ENCODE results near the gene KIAA0319L.
A peak's percentile ranks its signal among the peaks of the same experiment; 100 is the strongest.

Gene KIAA0319L

GRCh38 chr1:35554266-35555211, 2.7 kb downstream of the KIAA0319L start:
- Histone ChIP-seq H3K27me3 (ENCODE audit: insufficient read depth, low read length) (no peaks in the 10 kb centered on the region), H3K4me3 (ENCODE audit: low read length) (peak overlapping the region; percentile 91), H3K9me3 (ENCODE audit: insufficient read depth, low read depth, low read length) (no peaks in the 10 kb centered on the region), H3K4me1 (ENCODE audit: insufficient read depth, low read length) (peaks cover 32% of the 10 kb centered on the region), H3K27ac (ENCODE audit: low read depth, low read length) (peak overlapping the region; percentile 95), H3K9ac (ENCODE audit: low read depth, low read length) (peak overlapping the region; percentile 68), H3K36me3 (ENCODE audit: insufficient read depth, low read length) (peaks cover 43% of the 10 kb centered on the region)
- WGBS, result 24% methylated on average over 7 of the region's 7 CpGs

- WGBS, result 60% methylated on average over 1 of the region's 2 CpGs
- no peaks in the 10 kb centered on the region for H3K9me3 ChIP-seq (ENCODE audit: insufficient read depth, low read depth, low read length)
- H3K27ac ChIP-seq (ENCODE audit: low read depth, low read length), result peak overlapping the region; percentile 95
- H3K4me1 ChIP-seq (ENCODE audit: insufficient read depth, low read length), result peaks cover 32% of the 10 kb centered on the region
- H3K27me3 ChIP-seq (ENCODE audit: insufficient read depth, low read length), result no peaks in the 10 kb centered on the region
- peaks cover 50% of the 10 kb centered on the region for H3K36me3 ChIP-seq (ENCODE audit: insufficient read depth, low read length)
- H3K4me3 ChIP-seq (ENCODE audit: low read length), result peak overlapping the region; percentile 91
- peak overlapping the region; percentile 68 for H3K9ac ChIP-seq (ENCODE audit: low read depth, low read length)
Observed at GRCh38 chr1:35553851-35554250, 3.4 kb downstream of the KIAA0319L start.

- no peak overlapping the region for H3K9ac ChIP-seq (ENCODE audit: low read depth, low read length)
- no peaks in the 10 kb centered on the region for H3K27me3 ChIP-seq (ENCODE audit: insufficient read depth, low read length)
- no peak overlapping the region for H3K27ac ChIP-seq (ENCODE audit: low read depth, low read length)
- peaks cover 75% of the 10 kb centered on the region for H3K36me3 ChIP-seq (ENCODE audit: insufficient read depth, low read length)
- 90% methylated on average over 1 of the region's 1 CpG for WGBS
- H3K9me3 ChIP-seq (ENCODE audit: insufficient read depth, low read depth, low read length), result no peaks in the 10 kb centered on the region
- no peaks in the 10 kb centered on the region for H3K4me1 ChIP-seq (ENCODE audit: insufficient read depth, low read length)
- no peak overlapping the region for H3K4me3 ChIP-seq (ENCODE audit: low read length)
Observed at GRCh38 chr1:35546614-35547013, 10.6 kb downstream of the KIAA0319L start.

DNA sequence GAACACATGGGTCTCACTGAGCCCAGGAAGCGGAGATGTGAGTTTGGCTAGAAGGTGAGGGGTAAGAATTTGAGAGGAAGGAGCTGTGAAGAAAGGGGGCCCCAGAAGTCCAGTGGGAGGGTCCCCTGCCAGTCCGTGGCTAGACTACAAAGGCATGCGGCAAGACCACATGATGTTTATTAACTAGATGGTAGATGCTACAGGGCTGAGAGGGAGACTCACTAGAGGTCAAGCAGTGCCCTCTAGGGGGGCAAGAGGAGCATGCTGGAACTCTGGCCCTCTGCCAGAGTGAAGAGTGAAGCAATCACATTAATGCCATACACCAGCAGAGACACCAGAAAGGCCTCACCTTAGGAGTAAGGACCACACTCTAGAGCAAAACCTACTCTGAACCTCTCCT, 12.2 kb downstream of the KIAA0319L start:
- peaks cover 67% of the 10 kb centered on the region for H3K36me3 ChIP-seq (ENCODE audit: insufficient read depth, low read length)
- no peaks in the 10 kb centered on the region for H3K27me3 ChIP-seq (ENCODE audit: insufficient read depth, low read length)
- H3K4me1 ChIP-seq (ENCODE audit: insufficient read depth, low read length), result peaks cover 2% of the 10 kb centered on the region
- no peak overlapping the region for H3K27ac ChIP-seq (ENCODE audit: low read depth, low read length)
- no peak overlapping the region for H3K9ac ChIP-seq (ENCODE audit: low read depth, low read length)
- 59% methylated on average over 3 of the region's 3 CpGs for WGBS
- H3K4me3 ChIP-seq (ENCODE audit: low read length), result no peak overlapping the region
- no peaks in the 10 kb centered on the region for H3K9me3 ChIP-seq (ENCODE audit: insufficient read depth, low read depth, low read length)

DNA sequence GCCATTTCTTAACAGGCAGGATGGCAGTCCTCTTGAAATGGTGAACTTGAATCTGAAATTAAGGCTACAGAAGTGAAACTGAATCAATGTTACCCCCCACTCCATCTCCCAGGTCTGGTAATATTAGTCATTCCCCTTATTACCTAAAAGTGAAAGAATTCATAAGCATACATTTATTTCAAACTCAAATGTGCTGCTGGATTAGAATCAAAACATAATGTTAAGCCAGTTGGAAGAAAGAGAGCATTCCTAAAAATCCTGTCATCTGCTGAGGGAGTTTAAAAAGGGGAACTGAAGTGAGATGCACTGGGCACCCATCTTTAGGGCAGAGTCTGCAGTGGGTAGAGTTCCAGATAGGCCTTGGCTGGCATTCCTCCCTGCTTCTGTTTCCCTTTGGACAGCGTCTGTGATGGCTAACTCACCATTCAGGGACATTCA, 17.4 kb downstream of the KIAA0319L start:
- Histone ChIP-seq H3K9ac (ENCODE audit: low read depth, low read length) (no peak overlapping the region), H3K27me3 (ENCODE audit: insufficient read depth, low read length) (no peaks in the 10 kb centered on the region), H3K9me3 (ENCODE audit: insufficient read depth, low read depth, low read length) (no peaks in the 10 kb centered on the region), H3K36me3 (ENCODE audit: insufficient read depth, low read length) (peaks cover 31% of the 10 kb centered on the region), H3K4me3 (ENCODE audit: low read length) (no peak overlapping the region), H3K27ac (ENCODE audit: low read depth, low read length) (0 out of 2 replicates have a peak overlapping the region, but pooled peaks have one; percentile 25), H3K4me1 (ENCODE audit: insufficient read depth, low read length) (peaks cover 42% of the 10 kb centered on the region)
- 93% methylated on average over 1 of the region's 1 CpG for WGBS

DNA sequence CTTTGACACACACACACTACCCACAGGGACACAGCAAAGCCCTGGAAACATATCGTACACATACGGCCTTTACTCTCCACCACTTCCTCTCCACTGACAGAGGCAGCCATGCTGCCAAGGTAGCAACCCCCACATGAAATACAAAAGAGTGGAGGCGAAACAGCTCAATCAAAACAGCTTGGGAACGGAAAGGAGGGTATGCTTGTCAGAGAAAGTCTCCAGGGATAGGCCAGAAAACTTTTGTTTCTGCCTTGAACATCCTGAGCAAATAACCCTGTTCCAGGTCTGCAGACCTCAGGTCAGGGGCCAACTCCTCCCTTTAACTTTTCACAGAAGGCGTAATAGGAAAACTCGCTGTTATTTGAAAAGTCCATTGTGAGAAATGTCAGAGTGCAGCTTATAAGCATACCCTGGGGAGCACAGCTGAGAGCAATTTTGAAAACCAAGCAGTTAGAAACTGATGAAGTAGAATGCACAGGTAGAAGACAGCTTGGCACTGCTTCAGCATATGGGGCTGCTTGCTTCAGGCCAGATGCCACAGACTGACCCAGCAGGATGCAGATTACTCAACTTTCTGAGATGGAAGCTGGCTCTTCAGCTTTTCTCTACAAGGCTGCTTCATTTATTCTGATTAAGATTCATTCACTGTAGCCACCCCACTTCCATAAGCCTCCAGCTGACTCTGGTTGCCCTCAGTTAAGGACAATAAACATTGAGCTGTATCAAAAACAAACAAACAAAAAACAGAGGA, 18.0 kb downstream of the KIAA0319L start:
- Histone ChIP-seq H3K4me1 (ENCODE audit: insufficient read depth, low read length) (peaks cover 44% of the 10 kb centered on the region), H3K36me3 (ENCODE audit: insufficient read depth, low read length) (peaks cover 25% of the 10 kb centered on the region), H3K9me3 (ENCODE audit: insufficient read depth, low read depth, low read length) (no peaks in the 10 kb centered on the region), H3K9ac (ENCODE audit: low read depth, low read length) (no peak overlapping the region), H3K27ac (ENCODE audit: low read depth, low read length) (peak overlapping the region; percentile 25; the same call in 1 of the 2 replicates), H3K27me3 (ENCODE audit: insufficient read depth, low read length) (no peaks in the 10 kb centered on the region), H3K4me3 (ENCODE audit: low read length) (no peak overlapping the region)
- 90% methylated on average over 6 of the region's 6 CpGs for WGBS

GRCh38 chr1:35537806-35538205, 19.4 kb downstream of the KIAA0319L start:
- H3K4me3 ChIP-seq (ENCODE audit: low read length), result no peak overlapping the region
- no peaks in the 10 kb centered on the region for H3K27me3 ChIP-seq (ENCODE audit: insufficient read depth, low read length)
- no peaks in the 10 kb centered on the region for H3K9me3 ChIP-seq (ENCODE audit: insufficient read depth, low read depth, low read length)
- H3K36me3 ChIP-seq (ENCODE audit: insufficient read depth, low read length), result peaks cover 22% of the 10 kb centered on the region
- H3K4me1 ChIP-seq (ENCODE audit: insufficient read depth, low read length), result peaks cover 51% of the 10 kb centered on the region
- no peak overlapping the region for H3K9ac ChIP-seq (ENCODE audit: low read depth, low read length)
- 83% methylated on average over 1 of the region's 1 CpG for WGBS
- no peak overlapping the region for H3K27ac ChIP-seq (ENCODE audit: low read depth, low read length)

DNA sequence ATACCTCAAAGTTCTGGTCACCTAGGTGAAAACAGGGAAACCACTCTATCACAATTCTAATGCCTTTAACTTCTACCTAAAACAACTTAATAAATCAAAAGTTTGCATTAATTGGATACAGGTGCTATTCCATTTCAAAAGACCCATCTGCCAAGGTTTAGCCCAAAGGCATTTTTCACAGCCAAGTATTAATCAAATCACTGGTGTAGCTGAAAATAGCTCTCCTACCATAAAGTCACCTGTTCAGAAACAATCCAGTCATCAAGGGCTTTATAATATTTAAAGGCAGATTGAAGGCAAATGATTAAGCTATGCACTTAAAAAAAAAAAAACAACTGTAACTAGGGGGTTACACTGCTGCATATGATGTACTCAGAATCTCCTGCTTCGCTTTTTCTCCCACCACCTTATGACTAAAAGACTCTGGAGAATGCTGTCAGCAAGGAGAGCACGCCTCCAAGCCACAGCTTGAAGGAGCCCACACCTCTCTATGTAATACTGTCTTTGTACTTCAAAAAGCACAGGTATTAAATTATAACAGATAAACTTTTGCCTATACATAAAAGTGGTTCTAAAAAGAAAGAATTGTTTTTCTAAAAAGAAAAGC, 20.5 kb downstream of the KIAA0319L start:
- 88% methylated on average over 1 of the region's 2 CpGs for WGBS
- 0 out of 2 replicates have a peak overlapping the region, but pooled peaks have one; percentile 53 for H3K27ac ChIP-seq (ENCODE audit: low read depth, low read length)
- no peaks in the 10 kb centered on the region for H3K9me3 ChIP-seq (ENCODE audit: insufficient read depth, low read depth, low read length)
- no peak overlapping the region for H3K4me3 ChIP-seq (ENCODE audit: low read length)
- H3K9ac ChIP-seq (ENCODE audit: low read depth, low read length), result no peak overlapping the region
- H3K27me3 ChIP-seq (ENCODE audit: insufficient read depth, low read length), result no peaks in the 10 kb centered on the region
- H3K36me3 ChIP-seq (ENCODE audit: insufficient read depth, low read length), result peaks cover 15% of the 10 kb centered on the region
- H3K4me1 ChIP-seq (ENCODE audit: insufficient read depth, low read length), result peaks cover 51% of the 10 kb centered on the region

GRCh38 chr1:35535243-35535642, 22.0 kb downstream of the KIAA0319L start:
- no peak overlapping the region for H3K4me3 ChIP-seq (ENCODE audit: low read length)
- H3K9ac ChIP-seq (ENCODE audit: low read depth, low read length), result no peak overlapping the region

DNA sequence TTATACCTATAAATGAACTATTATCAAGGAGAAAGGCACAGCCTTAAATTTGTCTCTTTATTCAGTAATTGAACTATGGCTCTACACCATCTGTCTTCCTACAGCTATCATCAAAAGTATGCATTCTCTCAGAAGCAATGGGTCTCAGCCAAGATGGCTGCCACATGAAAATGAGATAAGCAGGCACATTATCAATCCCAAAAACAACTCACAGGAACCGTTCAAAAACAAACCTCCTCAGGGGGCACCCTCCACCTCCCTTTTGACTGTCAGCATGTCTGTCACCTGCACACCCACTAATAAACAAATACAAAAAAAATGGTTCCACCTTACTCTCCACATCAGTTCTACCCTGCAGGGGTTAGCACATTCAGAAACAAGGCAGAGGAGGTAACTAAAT, 23.6 kb downstream of the KIAA0319L start:
- WGBS, result 65% methylated on average over 1 of the region's 1 CpG
- Histone ChIP-seq H3K4me3 (ENCODE audit: low read length) (no peak overlapping the region), H3K4me1 (ENCODE audit: insufficient read depth, low read length) (peaks cover 40% of the 10 kb centered on the region), H3K9ac (ENCODE audit: low read depth, low read length) (no peak overlapping the region), H3K27me3 (ENCODE audit: insufficient read depth, low read length) (no peaks in the 10 kb centered on the region), H3K36me3 (ENCODE audit: insufficient read depth, low read length) (peaks cover 34% of the 10 kb centered on the region), H3K9me3 (ENCODE audit: insufficient read depth, low read depth, low read length) (peaks cover 4% of the 10 kb centered on the region; the same call in 1 of the 2 replicates), H3K27ac (ENCODE audit: low read depth, low read length) (no peak overlapping the region)

More at GRCh38 chr1:35535243-35535642, 22.0 kb downstream of the KIAA0319L start:
- H3K27ac ChIP-seq (ENCODE audit: low read depth, low read length), result peak overlapping the region; percentile 52; the same call in 1 of the 2 replicates
- peaks cover 3% of the 10 kb centered on the region; the same call in 1 of the 2 replicates for H3K9me3 ChIP-seq (ENCODE audit: insufficient read depth, low read depth, low read length)
- peaks cover 21% of the 10 kb centered on the region for H3K36me3 ChIP-seq (ENCODE audit: insufficient read depth, low read length)
- peaks cover 51% of the 10 kb centered on the region for H3K4me1 ChIP-seq (ENCODE audit: insufficient read depth, low read length)
- H3K27me3 ChIP-seq (ENCODE audit: insufficient read depth, low read length), result no peaks in the 10 kb centered on the region
